Hepatocyte (in vitro differentiated cells): ENCODE results near the gene NRSN2. TPM values are rescaled to one million over a fixed set of nuclear protein-coding genes. Genes with fewer than 3 reads are reported as not detected.
"Not testable (repeated sequence)": the region's sequence is repeated elsewhere in the genome, so short reads cannot be mapped to it uniquely, and the experiment has no call there.

Source experiments
- DNase-seq: peaks from one replicate; pipeline ENCODE4 v3.0.0-alpha.2; 2016; ENCODE audit warnings: low spot score
- H2AFZ ChIP-seq: fragments of 200-600 bp; sonication (generic); 2 replicates; pipeline ENCODE4 v1.6.0; 2016; ENCODE audit warnings: antibody characterized with exemption, mild to moderate bottlenecking
- H3K27ac ChIP-seq: fragments of 200-600 bp; sonication (generic); 2 replicates; pipeline ENCODE4 v1.5.1; 2016; ENCODE audit warnings: mild to moderate bottlenecking
- H3K27me3 ChIP-seq: fragments of 200-600 bp; sonication (generic); 2 replicates; pipeline ENCODE4 v1.6.1; 2016
- H3K36me3 ChIP-seq: fragments of 200-600 bp; sonication (generic); replicated peaks from 2 replicates; pipeline ENCODE4 v1.5.1; 2016; ENCODE audit warnings: low read depth; ENCODE audit not compliant: insufficient read depth
- H3K4me1 ChIP-seq: fragments of 200-600 bp; sonication (generic); 2 replicates; pipeline ENCODE4 v1.5.1; 2016; ENCODE audit warnings: mild to moderate bottlenecking, moderate library complexity; ENCODE audit not compliant: insufficient read depth
- H3K4me2 ChIP-seq: fragments of 200-600 bp; sonication (generic); 2 replicates; pipeline ENCODE4 v1.6.0; 2016
- H3K4me3 ChIP-seq: fragments of 200-600 bp; sonication (generic); 2 replicates; pipeline ENCODE4 v1.5.1; 2016; ENCODE audit warnings: mild to moderate bottlenecking
- H3K79me2 ChIP-seq: fragments of 200-600 bp; sonication (generic); 2 replicates; pipeline ENCODE4 v1.6.0; 2017; ENCODE audit warnings: mild to moderate bottlenecking
- H3K9me2 ChIP-seq: fragments of 200-600 bp; sonication (generic); replicated peaks from 2 replicates; pipeline ENCODE4 v1.6.0; 2017; ENCODE audit warnings: mild to moderate bottlenecking; ENCODE audit not compliant: insufficient read depth
- H3K9me3 ChIP-seq: fragments of 200-600 bp; sonication (generic); 2 replicates; pipeline ENCODE4 v1.5.1; 2016; ENCODE audit warnings: low read depth, mild to moderate bottlenecking
- H4K20me1 ChIP-seq: fragments of 200-600 bp; sonication (generic); 2 replicates; pipeline ENCODE4 v1.6.0; 2016; ENCODE audit warnings: mild to moderate bottlenecking; ENCODE audit not compliant: insufficient read depth, poor library complexity, severe bottlenecking
- EZH2 ChIP-seq: fragments of 200-600 bp; sonication (generic); IDR thresholded peaks from 2 replicates; pipeline ENCODE4 v1.6.1; 2016; ENCODE audit warnings: antibody characterized with exemption, mild to moderate bottlenecking, borderline replicate concordance
- EZH2phosphoT487 ChIP-seq: fragments of 200-600 bp; sonication (generic); IDR thresholded peaks from one replicate; pipeline ENCODE4 v1.6.1; 2018; ENCODE audit warnings: antibody characterized with exemption, mild to moderate bottlenecking, low read depth, moderate library complexity; ENCODE audit not compliant: unreplicated experiment, severe bottlenecking
- WGBS: methylation state at CpG from one replicate; pipeline ENCODE4 v1.1.6; 2016; ENCODE audit warnings: low lambda C conversion rate; ENCODE audit errors: missing lambda C conversion rate; 5-methylcytosine and 5-hydroxymethylcytosine counted together
- polyA plus RNA-seq: library from polyadenylated mRNA; unstranded; fragments of >200 nt; fragmentation: Nextera tagmentation; extraction: Ambion mirVana; gene quantifications from 2 replicates; pipeline ENCODE4 v1.2.1, GENCODE V29; 2016
- total RNA-seq: library from RNA; depleted of rRNA; stranded (reverse); fragments of >200 nt; gene quantifications from 2 replicates; pipeline ENCODE4 v1.2.3, GENCODE V29; 2014
- TF ChIP-seq, protein P1 (sequence below): fragments of 200-600 bp; sonication (generic); IDR thresholded peaks from 2 replicates; pipeline ENCODE4 v1.5.1; 2016; ENCODE audit warnings: antibody characterized with exemption, mild to moderate bottlenecking; ENCODE audit not compliant: poor library complexity

Gene NRSN2
- total and polyA plus RNA-seq, 2 experiments from 2014 or later, result 29.8 to 68.1 TPM

DNA sequence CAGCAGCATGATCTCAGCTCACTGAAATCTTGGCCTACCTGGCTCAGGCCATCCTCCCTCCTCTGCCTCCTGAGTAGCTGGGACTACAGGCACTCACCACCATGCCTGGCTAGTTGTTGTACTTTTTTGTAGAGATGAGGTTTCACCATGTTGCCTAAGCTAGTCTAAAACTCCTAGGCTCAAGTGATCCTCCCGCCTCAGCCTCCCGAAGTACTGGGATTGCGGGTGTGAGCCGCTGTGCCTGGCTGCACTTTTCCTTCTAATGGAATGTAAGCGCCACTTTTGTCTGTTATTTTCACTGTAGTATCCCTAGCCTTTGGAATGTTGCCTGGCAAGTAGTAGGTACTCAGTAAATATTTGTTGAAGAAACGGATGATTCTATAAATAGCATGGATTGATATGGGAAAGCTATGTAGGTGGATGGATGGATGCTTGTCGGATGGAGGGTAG is 23.3 kb downstream of the NRSN2 start:
- TF ChIP-seq EZH2phosphoT487, result no peak
- TF ChIP-seq, protein P1, sequence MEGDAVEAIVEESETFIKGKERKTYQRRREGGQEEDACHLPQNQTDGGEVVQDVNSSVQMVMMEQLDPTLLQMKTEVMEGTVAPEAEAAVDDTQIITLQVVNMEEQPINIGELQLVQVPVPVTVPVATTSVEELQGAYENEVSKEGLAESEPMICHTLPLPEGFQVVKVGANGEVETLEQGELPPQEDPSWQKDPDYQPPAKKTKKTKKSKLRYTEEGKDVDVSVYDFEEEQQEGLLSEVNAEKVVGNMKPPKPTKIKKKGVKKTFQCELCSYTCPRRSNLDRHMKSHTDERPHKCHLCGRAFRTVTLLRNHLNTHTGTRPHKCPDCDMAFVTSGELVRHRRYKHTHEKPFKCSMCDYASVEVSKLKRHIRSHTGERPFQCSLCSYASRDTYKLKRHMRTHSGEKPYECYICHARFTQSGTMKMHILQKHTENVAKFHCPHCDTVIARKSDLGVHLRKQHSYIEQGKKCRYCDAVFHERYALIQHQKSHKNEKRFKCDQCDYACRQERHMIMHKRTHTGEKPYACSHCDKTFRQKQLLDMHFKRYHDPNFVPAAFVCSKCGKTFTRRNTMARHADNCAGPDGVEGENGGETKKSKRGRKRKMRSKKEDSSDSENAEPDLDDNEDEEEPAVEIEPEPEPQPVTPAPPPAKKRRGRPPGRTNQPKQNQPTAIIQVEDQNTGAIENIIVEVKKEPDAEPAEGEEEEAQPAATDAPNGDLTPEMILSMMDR, result no peak
- no peak for TF ChIP-seq EZH2
- 56% methylated on average over 7 of the region's 7 CpGs for WGBS
- no peaks in the 10 kb centered on the region for H3K36me3 ChIP-seq
- H3K4me1 ChIP-seq, result peaks cover 43% of the 10 kb centered on the region
- no peaks in the 10 kb centered on the region for H3K9me2 ChIP-seq
- H3K4me3 ChIP-seq, result no peak overlapping the region
- H3K79me2 ChIP-seq, result no peaks in the 10 kb centered on the region
- H3K9me3 ChIP-seq, result no peaks in the 10 kb centered on the region
- H4K20me1 ChIP-seq, result no peaks in the 10 kb centered on the region
- no peaks in the 10 kb centered on the region for H3K27me3 ChIP-seq
- no peak overlapping the region for H3K4me2 ChIP-seq
- H2AFZ ChIP-seq, result no peak overlapping the region
- peak overlapping the region; percentile 89 for H3K27ac ChIP-seq
- DNase-seq, result peak; percentile 61

DNA sequence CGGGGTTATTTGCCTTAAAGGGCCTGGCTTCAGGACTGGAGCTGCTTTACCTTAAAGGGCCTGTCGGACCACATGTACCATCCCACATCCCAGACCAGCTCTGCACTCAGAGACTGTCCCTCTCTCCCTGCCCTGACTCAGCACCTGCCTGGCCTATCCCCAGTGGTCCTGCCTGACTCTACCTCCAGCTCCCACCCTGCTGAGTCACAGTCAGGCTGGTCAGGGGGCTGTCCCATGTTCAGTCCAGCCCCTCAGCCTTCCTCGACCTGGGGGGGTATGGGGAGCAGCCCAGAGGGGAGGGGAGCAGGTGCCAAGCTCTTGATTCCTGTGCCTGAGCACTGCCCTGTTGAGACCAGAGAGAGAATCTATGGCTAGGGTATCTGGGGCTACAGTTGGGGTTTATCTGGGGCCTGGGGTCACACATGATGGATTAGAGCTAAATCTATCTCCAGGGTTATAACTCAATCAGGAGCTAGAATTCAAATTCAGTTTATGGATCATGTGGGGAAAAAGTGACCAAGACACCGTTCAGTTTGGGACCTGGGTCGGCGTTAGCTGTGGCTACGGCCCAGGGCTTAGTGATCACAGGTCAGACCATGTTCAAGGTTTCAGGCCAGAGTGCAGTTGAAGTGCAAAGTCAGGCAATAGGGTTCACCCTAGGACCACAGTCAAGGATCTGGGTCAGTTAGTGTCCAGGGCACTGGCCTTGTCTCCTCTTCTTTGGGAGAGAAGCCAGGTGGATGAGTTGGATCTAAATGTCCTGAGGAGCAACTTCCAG is 24.3 kb downstream of the NRSN2 start:
- DNase-seq, result no peak
- Histone ChIP-seq H3K79me2 (no peaks in the 10 kb centered on the region), H2AFZ (no peak overlapping the region), H3K9me3 (no peaks in the 10 kb centered on the region), H3K36me3 (no peaks in the 10 kb centered on the region), H3K9me2 (no peaks in the 10 kb centered on the region), H3K27me3 (no peaks in the 10 kb centered on the region), H4K20me1 (no peaks in the 10 kb centered on the region), H3K4me3 (no peak overlapping the region), H3K4me1 (peaks cover 34% of the 10 kb centered on the region), H3K27ac (peak overlapping the region; percentile 89), H3K4me2 (peak overlapping the region; percentile 5)
- 82% methylated on average over 7 of the region's 7 CpGs for whole genome bisulfite sequencing
- no peak for TF ChIP-seq EZH2
- no peak for TF ChIP-seq EZH2phosphoT487
- TF ChIP-seq, protein P1, result no peak

DNA sequence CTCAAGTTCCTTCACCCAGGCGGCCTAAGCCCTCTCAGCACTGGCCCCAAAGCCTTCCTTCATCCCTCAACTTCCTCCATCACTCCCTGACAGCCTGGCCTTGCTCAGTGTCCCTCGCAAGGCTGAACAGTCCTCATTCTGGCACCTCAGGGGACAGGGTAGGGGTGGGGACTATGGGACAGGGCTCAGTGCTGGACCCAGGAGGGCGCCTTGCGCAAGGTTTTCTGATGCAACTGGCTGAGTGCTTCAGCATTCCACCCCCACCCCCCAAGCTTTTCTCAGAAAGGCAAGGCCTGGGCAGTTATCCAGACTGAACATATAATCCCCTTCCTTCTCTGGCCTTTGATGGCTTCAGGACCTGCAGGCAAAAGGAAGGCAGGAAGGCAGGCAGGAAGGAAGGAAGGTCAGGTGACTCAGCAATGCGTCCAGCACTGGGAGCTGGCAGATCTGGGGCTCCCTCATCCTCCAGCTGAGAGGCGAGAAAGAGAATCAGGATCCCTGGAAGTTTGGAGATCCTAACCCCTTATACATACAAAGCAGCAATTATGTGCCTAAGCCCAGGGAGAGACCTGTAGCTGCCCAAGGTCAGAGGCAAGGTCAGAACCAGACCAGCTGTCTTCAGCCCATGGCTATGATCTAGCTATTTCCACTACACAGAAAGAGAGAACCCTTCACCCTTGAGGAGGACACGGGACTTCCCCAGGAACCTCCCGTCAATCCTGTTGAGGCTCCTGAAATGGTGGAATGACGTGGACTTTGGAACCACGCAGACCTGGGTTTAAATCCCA is 25.0 kb downstream of the NRSN2 start:
- WGBS, result 70% methylated on average over 10 of the region's 10 CpGs
- no peaks in the 10 kb centered on the region for H3K27me3 ChIP-seq
- H4K20me1 ChIP-seq, result no peaks in the 10 kb centered on the region
- peak overlapping the region; percentile 5 for H3K4me2 ChIP-seq
- peak; percentile 89 for DNase-seq
- no peaks in the 10 kb centered on the region for H3K36me3 ChIP-seq
- no peaks in the 10 kb centered on the region for H3K9me3 ChIP-seq
- no peaks in the 10 kb centered on the region for H3K9me2 ChIP-seq
- H3K27ac ChIP-seq, result peak overlapping the region; percentile 89
- H3K4me1 ChIP-seq, result peaks cover 34% of the 10 kb centered on the region
- H2AFZ ChIP-seq, result no peak overlapping the region
- TF ChIP-seq EZH2, result no peak
- no peak overlapping the region for H3K4me3 ChIP-seq
- no peaks in the 10 kb centered on the region for H3K79me2 ChIP-seq

DNA sequence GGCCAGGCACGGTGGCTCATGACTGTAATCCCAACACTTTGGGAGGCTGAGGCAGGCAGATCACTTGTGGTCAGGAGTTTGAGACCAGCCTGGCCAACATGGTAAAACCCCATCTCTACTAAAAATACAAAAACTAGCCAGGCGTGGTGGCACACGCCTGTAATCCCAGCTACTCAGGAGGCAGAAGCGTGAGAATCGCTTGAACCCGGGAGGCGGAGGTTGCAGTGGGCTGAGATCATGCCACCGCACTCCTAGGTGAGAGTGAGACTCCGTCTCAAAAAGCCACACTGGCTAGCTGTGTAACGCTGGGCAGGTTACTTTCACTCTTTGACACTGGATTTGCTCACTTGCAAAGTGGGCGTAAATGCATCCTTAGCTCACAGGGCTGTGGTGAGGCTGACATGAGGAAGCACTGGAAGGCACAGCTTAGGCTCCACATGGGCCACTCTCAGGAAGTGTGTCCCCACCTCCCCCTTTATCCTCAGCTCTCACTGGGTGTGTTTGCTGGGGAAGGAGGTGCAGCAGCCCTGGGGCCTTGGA is 25.7 kb downstream of the NRSN2 start:
- H3K9me2 ChIP-seq, H4K20me1 ChIP-seq, H3K79me2 ChIP-seq, H3K9me3 ChIP-seq, H2AFZ ChIP-seq, H3K27me3 ChIP-seq, H3K4me2 ChIP-seq, H3K36me3 ChIP-seq, H3K4me3 ChIP-seq, DNase-seq: not testable (repeated sequence)
- WGBS, result 92% methylated on average over 11 of the region's 11 CpGs
- Histone ChIP-seq H3K4me1 (peaks cover 34% of the 10 kb centered on the region), H3K27ac (peak overlapping the region; percentile 89)
